Spleen (tissue), 7 donors: ENCODE results near the gene RAB12.

Source experiments
- POLR2A ChIP-seq, 3 donors: fragments of 450-650 bp; IDR thresholded peaks; one replicate each; pipeline ENCODE4 v1.5.1; 2017; ENCODE audit warnings: antibody characterized with exemption in 3 of 3, mild to moderate bottlenecking in 1 of 3
- POLR2AphosphoS5 ChIP-seq, 3 donors: sonication (generic); formaldehyde crosslinking; IDR thresholded peaks; one replicate each; pipeline ENCODE4 v1.5.1; 2017; ENCODE audit warnings: antibody characterized with exemption in 3 of 3
- TF ChIP-seq, protein P1 (sequence below), 11 experiments: fragments of 200-600 bp in 7 of 11; fragments of 450-650 bp in 4 of 11; sonication (generic) in 4 of 11; IDR thresholded peaks in 8 of 11; conservative IDR thresholded peaks in 3 of 11; 1 replicate in 7 of 11; 2 replicates in 4 of 11; pipeline versions ENCODE4 v1.4.0 to v1.8.0; 2016 to 2021; ENCODE audit warnings: antibody characterized with exemption in 11 of 11, inconsistent platforms in 4 of 11, mild to moderate bottlenecking in 1 of 11
- donor health status: DM: no; HTN: no; CAD: no; lungs with moderate emphysema.
- donor health status: DM: no; HTN: no; CAD: no.
- donor health status: DM: no; HTN: no; CAD: no.

DNA sequence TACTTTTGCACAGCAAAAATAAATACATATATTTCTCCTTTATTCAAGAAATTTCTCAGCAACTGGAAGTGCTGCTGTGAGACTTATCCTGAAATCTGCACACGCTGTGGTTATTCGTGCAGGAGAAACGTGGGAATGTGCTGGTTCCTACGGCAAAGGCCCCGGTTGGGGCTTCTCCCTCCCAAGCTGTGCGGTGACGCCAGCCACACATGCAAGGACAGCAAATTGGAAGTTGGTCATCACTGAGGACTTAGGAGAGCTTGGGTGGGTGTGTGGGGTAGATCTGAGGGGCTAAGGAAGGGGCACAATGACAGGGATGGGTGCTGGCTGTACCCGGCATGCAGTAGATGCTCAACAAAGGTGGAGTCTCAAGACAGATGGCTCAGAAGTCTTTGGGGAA, 79.6 kb downstream of the RAB12 start:
- TF ChIP-seq POLR2A (IDR thresholded peaks at IDR 0.05) (no peak), POLR2AphosphoS5 (IDR thresholded peaks at IDR 0.05) (no peak)
- TF ChIP-seq, protein P1, sequence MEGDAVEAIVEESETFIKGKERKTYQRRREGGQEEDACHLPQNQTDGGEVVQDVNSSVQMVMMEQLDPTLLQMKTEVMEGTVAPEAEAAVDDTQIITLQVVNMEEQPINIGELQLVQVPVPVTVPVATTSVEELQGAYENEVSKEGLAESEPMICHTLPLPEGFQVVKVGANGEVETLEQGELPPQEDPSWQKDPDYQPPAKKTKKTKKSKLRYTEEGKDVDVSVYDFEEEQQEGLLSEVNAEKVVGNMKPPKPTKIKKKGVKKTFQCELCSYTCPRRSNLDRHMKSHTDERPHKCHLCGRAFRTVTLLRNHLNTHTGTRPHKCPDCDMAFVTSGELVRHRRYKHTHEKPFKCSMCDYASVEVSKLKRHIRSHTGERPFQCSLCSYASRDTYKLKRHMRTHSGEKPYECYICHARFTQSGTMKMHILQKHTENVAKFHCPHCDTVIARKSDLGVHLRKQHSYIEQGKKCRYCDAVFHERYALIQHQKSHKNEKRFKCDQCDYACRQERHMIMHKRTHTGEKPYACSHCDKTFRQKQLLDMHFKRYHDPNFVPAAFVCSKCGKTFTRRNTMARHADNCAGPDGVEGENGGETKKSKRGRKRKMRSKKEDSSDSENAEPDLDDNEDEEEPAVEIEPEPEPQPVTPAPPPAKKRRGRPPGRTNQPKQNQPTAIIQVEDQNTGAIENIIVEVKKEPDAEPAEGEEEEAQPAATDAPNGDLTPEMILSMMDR (IDR thresholded peaks at IDR 0.05 in 8 of 11, conservative IDR thresholded peaks at IDR 0.05 in 3 of 11) = no peak
